Sigmoid colon (tissue), 4 donors: ENCODE data around the gene CTBP2.

Experiments
- CTCF ChIP-seq, 4 experiments: fragments of 450-650 bp in 3 of 4; fragments of 200-600 bp in 1 of 4; IDR thresholded peaks; one replicate each; pipeline ENCODE4 v1.5.1; 2016 to 2019; ENCODE audit warnings: antibody characterized with exemption in 4 of 4, mild to moderate bottlenecking in 3 of 4, moderate library complexity in 2 of 4
- EP300 ChIP-seq, 4 donors: sonication (generic); formaldehyde crosslinking; IDR thresholded peaks; one replicate each; pipeline ENCODE4 v1.6.1; 2017; ENCODE audit warnings: antibody characterized with exemption in 4 of 4
- POLR2A ChIP-seq, 2 donors: fragments of 450-650 bp; IDR thresholded peaks; one replicate each; pipeline ENCODE4 v1.6.1; 2016; ENCODE audit warnings: antibody characterized with exemption in 2 of 2, mild to moderate bottlenecking in 2 of 2, moderate library complexity in 2 of 2
- POLR2AphosphoS5 ChIP-seq, 4 donors: sonication (generic); formaldehyde crosslinking; IDR thresholded peaks; one replicate each; pipeline ENCODE4 v1.6.1; 2017; ENCODE audit warnings: antibody characterized with exemption in 4 of 4

DNA sequence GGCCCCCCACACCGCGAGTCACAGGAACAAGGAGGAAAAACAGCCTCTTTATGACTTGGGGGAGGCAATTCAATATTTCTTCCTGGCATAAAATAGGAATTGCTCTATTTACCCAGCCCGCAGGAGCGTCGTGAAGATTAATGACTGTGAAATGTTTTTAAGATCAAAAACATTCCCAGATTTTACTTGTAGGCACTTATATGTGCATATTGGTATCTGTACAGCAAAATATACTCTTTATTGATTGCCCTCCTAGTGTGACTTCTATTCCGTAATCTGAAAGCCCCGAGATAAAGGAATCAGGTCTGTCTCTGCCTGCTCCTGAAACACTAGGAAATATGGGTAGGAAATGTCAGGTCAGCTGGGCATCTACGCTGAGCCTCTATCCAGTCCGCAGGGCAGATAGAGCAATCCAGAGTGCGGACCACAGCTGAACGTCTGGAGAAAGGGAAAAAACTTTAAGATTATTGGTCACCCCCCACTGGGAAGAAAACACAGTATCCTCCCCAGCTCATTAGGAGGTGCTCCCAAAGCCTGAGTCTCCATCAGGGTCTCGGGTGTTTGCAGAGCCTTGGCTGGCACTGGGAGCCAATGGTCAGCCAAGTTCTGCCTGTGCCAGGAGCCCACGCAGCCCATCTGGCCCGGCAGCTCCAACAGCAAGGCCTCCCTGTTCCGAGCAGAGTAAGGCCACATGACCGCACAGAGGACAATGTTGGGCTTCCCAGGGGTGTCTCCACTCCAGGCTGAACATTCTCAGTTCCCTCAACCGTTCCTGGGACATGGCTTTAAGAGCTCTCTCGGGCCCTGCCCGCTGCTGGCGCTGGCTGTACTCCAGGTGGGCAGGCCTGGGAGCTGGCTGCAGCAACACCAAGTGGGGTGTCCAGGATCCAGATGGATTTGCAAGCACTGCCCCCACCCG, 7.7 kb downstream of the CTBP2 start:
- TF ChIP-seq POLR2A (IDR thresholded peaks at IDR 0.05) (no peak), CTCF (IDR thresholded peaks at IDR 0.05) (no peak), POLR2AphosphoS5 (IDR thresholded peaks at IDR 0.05) (peak in 2 of 4 donors; percentile 29), EP300 (IDR thresholded peaks at IDR 0.05) (no peak)
